Naive thymus-derived CD4-positive, alpha-beta T cell (primary cell): ENCODE data around the gene CALML6. TPM values are rescaled to one million over a fixed set of nuclear protein-coding genes. Genes with fewer than 3 reads are reported as not detected.
A peak's percentile ranks its signal among the peaks of the same experiment; 100 is the strongest.

Source experiments
- ATAC-seq: fragments of 150-1000 bp; cut with Tn5 transposase; 2 replicates; pipeline ENCODE4 v1.10.0; 2021; ENCODE audit warnings: mild to moderate bottlenecking, moderate library complexity
- CTCF ChIA-PET: fragments of 350-600 bp; sonication (Branson Sonifier 250); formaldehyde crosslinking; loops from one replicate; lab custom pipeline; 2021; ENCODE audit warnings: antibody characterized with exemption; lab: Charles Lee
- POLR2A ChIA-PET: fragments of 350-600 bp; sonication (Branson Sonifier 250); formaldehyde crosslinking; loops from one replicate; lab custom pipeline; 2021; ENCODE audit warnings: antibody characterized with exemption, inconsistent platforms; lab: Charles Lee
- DNase-seq, 9 donors: peaks; one replicate each; pipeline versions ENCODE4 v3.0.0 to v3.0.0-alpha.2; 2020 to 2022; ENCODE audit warnings: mixed read lengths in 1 of 9
- H3K27ac ChIP-seq: one replicate; pipeline ENCODE4 v1.7.0; 2013; ENCODE audit warnings: mild to moderate bottlenecking, low read depth, low read length, moderate library complexity
- H3K27me3 ChIP-seq, 2 donors: one replicate each; pipeline ENCODE4 v1.7.0; 2013; ENCODE audit warnings: low read length in 2 of 2, mild to moderate bottlenecking in 2 of 2, moderate library complexity in 2 of 2; ENCODE audit not compliant: control insufficient read depth in 2 of 2, insufficient read depth in 2 of 2
- H3K36me3 ChIP-seq, 3 experiments: 1 replicate in 2 of 3; 2 replicates in 1 of 3; pipeline ENCODE4 v1.7.0; 2013; ENCODE audit warnings: low read length in 3 of 3, mild to moderate bottlenecking in 3 of 3, moderate library complexity in 1 of 3; ENCODE audit not compliant: insufficient read depth in 3 of 3, control insufficient read depth in 2 of 3
- H3K4me1 ChIP-seq, 2 donors: one replicate each; pipeline ENCODE4 v1.7.0; 2013; ENCODE audit warnings: low read length in 2 of 2, mild to moderate bottlenecking in 2 of 2, moderate library complexity in 1 of 2; ENCODE audit not compliant: control insufficient read depth in 2 of 2, insufficient read depth in 2 of 2
- H3K4me3 ChIP-seq: 2 replicates; pipeline ENCODE4 v1.7.0; 2013; ENCODE audit warnings: mild to moderate bottlenecking, low read length
- H3K9me3 ChIP-seq, 3 experiments: 1 replicate in 2 of 3; 2 replicates in 1 of 3; pipeline ENCODE4 v1.7.0; 2013; ENCODE audit warnings: low read length in 3 of 3; ENCODE audit not compliant: control insufficient read depth in 2 of 3
- H3K27ac Mint-ChIP-seq, 9 donors: one replicate each; pipeline ENCODE4 v1.8.0; 2020 to 2022; ENCODE audit warnings: mixed read lengths in 9 of 9, mild to moderate bottlenecking in 8 of 9, moderate library complexity in 5 of 9, inconsistent platforms in 2 of 9
- H3K27me3 Mint-ChIP-seq, 5 donors: one replicate each; pipeline ENCODE4 v1.8.0; 2021 to 2022; ENCODE audit warnings: mixed read lengths in 5 of 5, mild to moderate bottlenecking in 1 of 5
- H3K36me3 Mint-ChIP-seq, 5 donors: one replicate each; pipeline ENCODE4 v1.8.0; 2020 to 2022; ENCODE audit warnings: mixed read lengths in 5 of 5, mild to moderate bottlenecking in 3 of 5, inconsistent platforms in 1 of 5
- H3K4me1 Mint-ChIP-seq, 7 donors: one replicate each; pipeline ENCODE4 v1.8.0; 2020 to 2022; ENCODE audit warnings: mixed read lengths in 7 of 7, mild to moderate bottlenecking in 3 of 7, inconsistent platforms in 1 of 7
- H3K4me3 Mint-ChIP-seq, 10 donors: one replicate each; pipeline ENCODE4 v1.8.0; 2020 to 2022; ENCODE audit warnings: mild to moderate bottlenecking in 10 of 10, mixed read lengths in 10 of 10, moderate library complexity in 6 of 10, inconsistent platforms in 2 of 10
- H3K9me3 Mint-ChIP-seq, 11 donors: one replicate each; pipeline ENCODE4 v1.8.0; 2020 to 2022; ENCODE audit warnings: mixed read lengths in 11 of 11, mild to moderate bottlenecking in 4 of 11, inconsistent platforms in 1 of 11, moderate library complexity in 1 of 11
- intact Hi-C, 2 donors: fragments of 100-400 bp; cut with micrococcal nuclease; formaldehyde crosslinking; loops; one replicate each; pipeline ENCODE4 v1.15.1; 2023
- polyA plus RNA-seq, 2 donors: library from polyadenylated mRNA; unstranded; fragments of 300-500 nt; fragmentation: Illumina TruSeq; gene quantifications; one replicate each; pipeline ENCODE4 v1.2.3, GENCODE V29; 2021
- total RNA-seq, 6 experiments: library from RNA in 5 of 6; stranded (reverse) in 5 of 6; gene quantifications; 1 replicate in 5 of 6; 2 replicates in 1 of 6; pipeline ENCODE4 v1.2.3 and lab custom pipeline; 2021 to 2026

CALML6 gene
- total and polyA plus RNA-seq, 7 experiments from 2014 or later, result 0.94 to 2.5 (median 1.4) TPM; not detected in 3

- peak overlapping the region; percentile 38 to 95 (median 79) for H3K27ac Mint-ChIP-seq
- no peaks in the 10 kb centered on the region for H3K36me3 ChIP-seq
- peaks cover 0 to 9% (median 0%) of the 10 kb centered on the region in 5 donors for H3K36me3 Mint-ChIP-seq
- H3K27me3 ChIP-seq, result no peaks in the 10 kb centered on the region
- DNase-seq (peak in 1 of 9 donors; percentile 25), ATAC-seq (no peak)
- ChIA-PET POLR2A (interaction anchor here (1.2 to 2.7 kb wide), 2 partner anchors 14 to 33 kb away, joined by 3 to 8 read pairs; no protein-coding TSS in a partner anchor), CTCF (interaction anchor here (1.3 kb wide), 1 partner anchor 14 kb away, joined by 5 read pairs; no protein-coding TSS in a partner anchor)
- peaks cover 19 to 52% (median 37%) of the 10 kb centered on the region in 7 donors for H3K4me1 Mint-ChIP-seq
- H3K4me3 ChIP-seq, result no peak overlapping the region
- no peaks in the 10 kb centered on the region for H3K9me3 ChIP-seq
- H3K4me3 Mint-ChIP-seq, result peak overlapping the region in 9 of 10 donors; percentile 33 to 100 (median 65)
- peak overlapping the region; percentile 47 for H3K27ac ChIP-seq
- intact Hi-C loops, result no loop called here
- H3K27me3 Mint-ChIP-seq, result peaks cover 0 to 7% (median 0%) of the 10 kb centered on the region in 5 donors
- peaks cover 9 to 26% of the 10 kb centered on the region in 2 donors for H3K4me1 ChIP-seq
- peaks cover 0 to 2% (median 0%) of the 10 kb centered on the region in 11 donors for H3K9me3 Mint-ChIP-seq
Observed at GRCh38 chr1:1894354-1895059, 20.6 kb upstream of the CALML6 start.

GRCh38 chr1:1895060-1895418, 20.0 kb upstream of the CALML6 start:
- H3K27ac ChIP-seq, result peak overlapping the region; percentile 32
- peaks cover 0 to 2% (median 0%) of the 10 kb centered on the region in 11 donors for H3K9me3 Mint-ChIP-seq
- CTCF ChIA-PET, result interaction anchor here (1.1 to 1.3 kb wide), 2 partner anchors 12 to 13 kb away, joined by 3 to 5 read pairs; no protein-coding TSS in a partner anchor
- peaks cover 0 to 7% (median 0%) of the 10 kb centered on the region in 5 donors for H3K27me3 Mint-ChIP-seq
- peaks cover 19 to 57% (median 37%) of the 10 kb centered on the region in 7 donors for H3K4me1 Mint-ChIP-seq
- H3K4me1 ChIP-seq, result peaks cover 9 to 27% of the 10 kb centered on the region in 2 donors
- H3K4me3 ChIP-seq, result no peak overlapping the region
- H3K36me3 Mint-ChIP-seq, result peaks cover 0 to 9% (median 0%) of the 10 kb centered on the region in 5 donors
- no peaks in the 10 kb centered on the region for H3K9me3 ChIP-seq
- H3K36me3 ChIP-seq, result no peaks in the 10 kb centered on the region
- peak overlapping the region in 9 of 10 donors; percentile 33 to 100 (median 65) for H3K4me3 Mint-ChIP-seq
- H3K27ac Mint-ChIP-seq, result peak overlapping the region; percentile 21 to 95 (median 79)
- no peaks in the 10 kb centered on the region for H3K27me3 ChIP-seq
- DNase-seq (no peak), ATAC-seq (no peak)
- POLR2A ChIA-PET, result interaction anchor here (0.7 to 2.7 kb wide), 4 partner anchors 10 to 33 kb away, joined by 3 to 8 read pairs (median 4); no protein-coding TSS in a partner anchor
- intact Hi-C loops, result no loop called here

- Mint-ChIP-seq H3K27ac (peak overlapping the region in 5 of 9 donors; percentile 9 to 89 (median 40)), H3K36me3 (peaks cover 0 to 9% (median 0%) of the 10 kb centered on the region in 5 donors)
Observed at GRCh38 chr1:1895456-1896336, 19.4 kb upstream of the CALML6 start.

GRCh38 chr1:1898246-1898933, 16.7 kb upstream of the CALML6 start:
- Histone ChIP-seq H3K9me3 (no peaks in the 10 kb centered on the region), H3K4me1 (peaks cover 2 to 27% of the 10 kb centered on the region in 2 donors), H3K27ac (no peak overlapping the region), H3K4me3 (no peak overlapping the region), H3K27me3 (no peaks in the 10 kb centered on the region), H3K36me3 (no peaks in the 10 kb centered on the region)
- H3K36me3 Mint-ChIP-seq, result no peaks in the 10 kb centered on the region
- no peaks in the 10 kb centered on the region for H3K9me3 Mint-ChIP-seq
- no peak overlapping the region for H3K4me3 Mint-ChIP-seq
- H3K27ac Mint-ChIP-seq, result no peak overlapping the region
- ATAC-seq, result no peak
- intact Hi-C loops, result no loop called here
- ChIA-PET CTCF (interaction anchor here (2.0 kb wide), 1 partner anchor 11 kb away, joined by 10 read pairs; no protein-coding TSS in a partner anchor), POLR2A (interaction anchor here (1.2 to 4.0 kb wide), 4 partner anchors 8 to 13 kb away, joined by 4 to 15 read pairs (median 6); no protein-coding TSS in a partner anchor)
- DNase-seq, result no peak
- peaks cover 0 to 9% (median 0%) of the 10 kb centered on the region in 5 donors for H3K27me3 Mint-ChIP-seq
- H3K4me1 Mint-ChIP-seq, result peaks cover 12 to 41% (median 26%) of the 10 kb centered on the region in 7 donors

More at GRCh38 chr1:1895456-1896336, 19.4 kb upstream of the CALML6 start:
- peaks cover 19 to 57% (median 37%) of the 10 kb centered on the region in 7 donors for H3K4me1 Mint-ChIP-seq
- H3K4me3 ChIP-seq, result no peak overlapping the region
- no peak overlapping the region for H3K27ac ChIP-seq
- H3K9me3 Mint-ChIP-seq, result peaks cover 0 to 2% (median 0%) of the 10 kb centered on the region in 11 donors
- no peaks in the 10 kb centered on the region for H3K36me3 ChIP-seq
- peak overlapping the region in 2 of 10 donors; percentile 45 to 100 for H3K4me3 Mint-ChIP-seq
- H3K27me3 ChIP-seq, result no peaks in the 10 kb centered on the region
- no peaks in the 10 kb centered on the region for H3K9me3 ChIP-seq
- peaks cover 9 to 27% of the 10 kb centered on the region in 2 donors for H3K4me1 ChIP-seq
- ATAC-seq, result no peak
- intact Hi-C loops, result no loop called here
- peaks cover 0 to 7% (median 0%) of the 10 kb centered on the region in 5 donors for H3K27me3 Mint-ChIP-seq
- ChIA-PET CTCF (interaction anchor here (1.1 to 1.3 kb wide), 2 partner anchors 11 to 12 kb away, joined by 3 to 5 read pairs; no protein-coding TSS in a partner anchor), POLR2A (interaction anchor here (0.6 to 2.7 kb wide), 5 partner anchors 10 to 64 kb away, joined by 3 to 8 read pairs (median 4); no protein-coding TSS in a partner anchor)
- DNase-seq, result no peak

- Histone ChIP-seq H3K4me1 (peaks cover 2 to 21% of the 10 kb centered on the region in 2 donors), H3K27ac (no peak overlapping the region), H3K4me3 (no peak overlapping the region), H3K27me3 (no peaks in the 10 kb centered on the region), H3K9me3 (no peaks in the 10 kb centered on the region), H3K36me3 (no peaks in the 10 kb centered on the region)
- Mint-ChIP-seq H3K27ac (peak overlapping the region in 1 of 9 donors; percentile 28), H3K4me1 (peaks cover 11 to 30% (median 21%) of the 10 kb centered on the region in 7 donors), H3K36me3 (no peaks in the 10 kb centered on the region), H3K27me3 (peaks cover 0 to 9% (median 0%) of the 10 kb centered on the region in 5 donors), H3K9me3 (no peaks in the 10 kb centered on the region), H3K4me3 (no peak overlapping the region)
- CTCF ChIA-PET, result interaction anchor here (2.0 kb wide), 1 partner anchor 10 kb away, joined by 10 read pairs; no protein-coding TSS in a partner anchor
- POLR2A ChIA-PET, result interaction anchor here (0.6 to 4.0 kb wide), 3 partner anchors 9 to 230 kb away, joined by 3 to 15 read pairs (median 3); no protein-coding TSS in a partner anchor
- DNase-seq (peak in 3 of 9 donors; percentile 31 to 36 (median 35)), ATAC-seq (peak; percentile 46)
- intact Hi-C loops, result no loop called here
Observed at GRCh38 chr1:1899266-1899966, 15.6 kb upstream of the CALML6 start.
